Measurements from ENCODE around the gene WWP2.

GRCh38 chr16:69942099-69942491, 180.0 kb downstream of the WWP2 start:
- TF ChIP-seq CTCF (conservative IDR thresholded peaks at IDR 0.05) = no peak
- TF ChIP-seq EZH2 (IDR thresholded peaks at IDR 0.05; ENCODE audit: low read depth) = no peak
